Stimulated activated CD4-positive, alpha-beta T cell treated with anti-CD3 and anti-CD28 coated beads, Interleukin-1b, Interleukin-23, amount 100 ng/mL, for 48 hours (primary cell): ENCODE measurements around the gene CENATAC.
"Not testable (repeated sequence)": the region's sequence is repeated elsewhere in the genome, so short reads cannot be mapped to it uniquely, and the experiment has no call there.

ENCODE experiments used
- DNase-seq: peaks from one replicate; pipeline ENCODE4 v3.0.0-alpha.2; 2020

Gene CENATAC

DNA sequence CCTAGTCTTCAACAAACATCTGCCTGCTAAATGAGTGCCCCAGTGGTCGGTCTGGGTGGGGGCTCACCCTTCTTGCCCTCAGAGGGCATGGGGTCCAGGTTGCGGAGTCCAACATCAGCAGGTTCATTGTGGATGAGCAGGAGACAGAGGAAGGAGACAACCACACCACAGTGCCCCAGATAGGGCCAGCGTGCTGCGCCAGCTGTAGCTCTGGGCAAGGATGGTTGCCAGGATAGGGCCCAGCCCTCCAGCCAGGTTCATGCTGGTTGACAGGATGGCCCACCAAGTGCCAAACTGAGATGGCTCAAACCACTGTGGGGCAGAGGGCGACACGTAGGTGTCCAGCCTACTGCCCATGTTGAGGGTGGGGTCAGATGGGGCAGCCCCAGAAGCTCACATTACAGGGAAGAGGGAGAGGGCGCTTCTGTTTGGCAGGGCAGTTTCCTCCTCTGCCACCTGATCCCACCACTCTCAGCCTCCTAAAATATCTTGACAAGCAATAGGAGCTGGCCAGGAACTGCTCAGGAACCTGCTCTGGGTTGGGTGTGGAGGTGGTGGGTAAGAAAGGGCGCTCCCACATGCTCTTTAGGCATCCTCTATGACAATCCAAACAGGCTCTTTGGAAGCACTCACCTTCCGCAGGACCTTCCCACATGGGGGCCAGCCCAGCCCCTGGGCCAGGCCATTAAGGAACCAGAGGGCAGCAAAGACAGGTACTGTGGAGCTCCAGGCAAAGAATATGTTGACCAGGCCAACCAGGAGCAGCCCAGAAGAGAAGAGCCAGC is 29.8 kb downstream of the CENATAC start:
- no peak for DNase-seq

DNA sequence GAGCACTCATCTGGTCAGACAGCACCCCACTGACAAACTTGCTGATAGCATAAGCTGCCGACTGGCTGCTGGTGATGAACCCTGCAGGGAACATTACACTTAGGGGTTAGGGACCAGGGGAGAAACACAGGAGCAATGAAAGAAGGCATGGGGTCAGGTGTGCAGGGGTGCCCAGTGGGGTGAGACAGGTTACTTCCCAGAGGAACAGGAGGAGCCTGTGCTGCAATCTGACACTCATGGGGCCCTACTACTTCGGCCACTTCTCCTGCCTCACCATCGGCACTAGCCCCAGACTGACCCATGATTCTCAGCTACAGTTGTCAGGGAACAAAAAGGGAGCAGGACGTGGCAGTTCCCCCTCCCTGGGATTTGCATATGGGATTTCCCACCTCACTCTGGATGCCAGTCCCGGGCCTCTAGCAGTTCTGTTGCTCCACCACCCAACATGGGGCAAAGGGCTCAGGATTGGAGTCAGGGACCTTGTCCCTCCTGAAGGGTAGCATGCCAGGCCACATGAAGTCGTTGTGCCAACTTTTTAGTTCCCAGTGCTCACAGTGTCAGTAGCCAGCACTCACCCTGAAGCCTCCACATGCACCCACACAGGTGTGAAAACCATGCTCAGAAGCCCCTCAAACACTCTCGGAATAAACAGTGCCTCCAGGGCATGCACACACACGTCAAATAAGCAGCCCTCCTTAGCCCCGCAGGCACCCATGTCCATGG is 30.6 kb downstream of the CENATAC start:
- no peak for DNase-seq

DNA sequence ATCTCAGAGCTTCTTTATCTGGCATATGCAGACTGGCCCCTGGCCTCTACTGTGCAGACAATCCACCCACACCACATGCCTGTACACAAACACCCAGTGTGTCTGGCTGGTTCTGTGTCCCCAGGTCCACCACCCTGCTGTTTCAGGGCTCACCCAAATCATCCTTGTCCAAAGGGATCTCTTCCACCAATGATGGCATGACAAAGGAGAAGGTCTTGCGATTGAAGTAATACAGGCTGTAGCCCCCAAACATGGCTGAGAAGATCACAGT is 31.1 kb downstream of the CENATAC start:
- no peak for DNase-seq

DNA sequence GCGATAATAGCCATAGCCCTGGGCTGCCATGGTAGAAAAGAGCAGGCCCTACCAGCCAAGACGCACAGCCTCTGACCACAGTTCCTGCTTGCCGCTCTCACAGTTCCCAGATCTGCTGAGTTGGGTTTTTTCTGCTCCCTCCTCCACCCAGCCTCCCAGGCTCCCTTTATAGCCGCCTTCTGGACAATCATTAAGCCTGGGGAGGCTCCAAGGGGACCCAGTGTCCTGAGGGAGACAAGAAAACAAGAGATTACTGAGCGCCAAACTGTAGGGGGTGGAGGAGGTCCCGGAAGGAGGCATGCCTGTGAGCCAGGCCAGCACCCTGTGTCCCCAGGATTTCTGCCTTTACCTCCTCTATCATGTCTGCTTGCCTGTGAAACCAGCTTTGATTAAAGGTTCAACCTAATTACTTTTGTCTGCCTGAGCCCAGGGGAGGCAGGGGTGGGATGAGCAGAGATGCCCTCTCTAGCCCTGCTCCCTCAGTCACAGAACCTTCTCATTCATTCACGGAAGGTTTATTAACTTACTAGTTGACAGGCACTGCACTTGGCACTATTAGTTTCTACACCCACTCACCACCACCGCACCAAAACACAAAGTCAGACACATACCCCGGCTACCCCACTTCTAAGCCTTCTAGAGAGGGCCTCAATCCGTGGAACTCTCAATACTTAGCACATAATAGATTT is 31.5 kb downstream of the CENATAC start:
- DNase-seq = peak; percentile 46

DNA sequence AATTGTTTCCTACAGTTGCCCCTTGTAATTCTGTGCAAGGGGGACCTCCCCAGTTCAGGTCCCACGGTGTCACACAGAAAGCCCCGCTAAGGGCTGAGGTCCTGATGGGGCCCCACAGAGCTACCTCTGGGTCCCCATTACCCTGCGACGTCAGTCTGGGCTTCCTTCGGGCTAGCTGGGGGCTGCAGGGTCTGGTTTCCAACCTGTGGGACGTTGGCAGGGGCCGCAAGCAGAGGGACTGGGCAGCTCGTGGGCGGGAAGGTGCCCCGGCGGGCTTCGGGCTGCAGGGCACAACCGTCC is 32.0 kb downstream of the CENATAC start:
- DNase-seq = no peak

DNA sequence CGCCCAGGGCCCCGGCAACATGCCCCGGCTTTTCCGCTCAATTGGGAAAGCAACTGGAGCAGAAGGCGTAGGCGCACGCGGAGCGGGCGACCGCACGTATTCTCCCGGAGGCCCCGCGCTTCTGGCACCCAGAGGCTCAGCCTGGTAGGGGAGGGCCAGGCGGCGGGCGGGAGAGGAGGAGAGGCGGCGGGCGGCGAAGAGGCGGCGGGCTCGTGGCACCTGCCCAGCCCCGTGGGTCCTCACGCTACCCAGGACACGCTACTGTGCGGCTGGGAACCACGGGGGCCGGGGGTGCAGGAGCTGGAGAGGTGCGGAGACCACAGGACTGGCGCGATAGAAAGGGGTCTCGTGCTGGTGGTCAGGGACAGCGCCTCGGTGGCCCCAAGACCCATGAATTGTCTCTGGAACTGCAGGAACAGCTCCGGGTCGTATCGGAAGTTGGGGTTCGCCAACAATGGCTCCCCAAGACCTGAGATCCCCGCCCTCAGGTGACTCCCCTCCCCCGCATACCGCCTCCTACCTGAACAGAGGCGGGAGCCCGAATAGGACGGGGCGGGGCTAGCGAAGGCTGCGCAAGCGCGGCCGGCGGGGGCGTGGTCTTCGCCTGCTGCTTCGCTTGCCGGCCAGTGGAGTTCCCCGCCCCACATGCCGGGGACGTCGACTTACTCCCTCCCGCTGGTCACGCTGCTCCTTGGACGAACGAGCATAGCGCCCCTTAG is 32.5 kb downstream of the CENATAC start, which contains the start of gene SLC37A4:
TSS of gene SLC37A4 (minus strand) at position 549 of the 719 bp plus-strand sequence.
- peak; percentile 98 for DNase-seq

DNA sequence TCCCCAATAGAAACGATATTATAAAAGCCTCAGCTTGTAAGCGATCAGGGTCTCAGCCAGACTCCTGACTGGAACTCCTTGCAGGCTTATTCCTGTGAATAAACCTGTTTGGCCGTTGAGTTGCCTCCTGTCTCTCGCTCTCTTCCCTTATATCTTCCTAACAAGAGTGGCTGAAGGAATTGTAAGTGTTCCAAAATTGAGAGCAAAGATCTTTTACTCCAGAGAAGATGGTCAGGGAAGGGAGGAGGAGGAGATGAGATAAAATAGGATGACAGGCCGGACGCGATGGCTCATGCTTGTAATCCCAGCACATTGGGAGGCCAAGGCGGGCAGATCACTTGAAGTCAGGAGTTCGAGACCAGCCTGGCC is 34.0 kb downstream of the CENATAC start:
- no peak for DNase-seq

DNA sequence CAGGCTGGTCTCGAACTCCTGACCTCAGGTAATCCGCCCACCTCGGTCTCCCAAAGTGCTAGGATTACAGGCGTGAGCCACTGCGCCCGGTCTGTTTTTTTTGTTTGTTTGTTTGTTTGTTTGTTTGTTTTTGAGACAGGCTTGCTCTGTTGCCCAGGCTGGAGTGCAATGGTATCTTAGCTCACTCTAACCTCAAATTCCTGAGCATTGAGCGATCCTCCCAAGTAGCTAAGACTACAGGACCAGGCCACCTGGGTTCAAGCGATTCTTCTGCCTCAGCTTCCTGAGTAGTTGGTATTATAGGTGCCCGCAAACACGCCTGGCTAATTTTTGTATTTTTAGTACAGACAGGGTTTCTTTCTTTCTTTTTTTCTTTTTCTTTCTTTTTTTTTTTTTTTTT is 35.5 kb downstream of the CENATAC start:
- not testable (repeated sequence) for DNase-seq

DNA sequence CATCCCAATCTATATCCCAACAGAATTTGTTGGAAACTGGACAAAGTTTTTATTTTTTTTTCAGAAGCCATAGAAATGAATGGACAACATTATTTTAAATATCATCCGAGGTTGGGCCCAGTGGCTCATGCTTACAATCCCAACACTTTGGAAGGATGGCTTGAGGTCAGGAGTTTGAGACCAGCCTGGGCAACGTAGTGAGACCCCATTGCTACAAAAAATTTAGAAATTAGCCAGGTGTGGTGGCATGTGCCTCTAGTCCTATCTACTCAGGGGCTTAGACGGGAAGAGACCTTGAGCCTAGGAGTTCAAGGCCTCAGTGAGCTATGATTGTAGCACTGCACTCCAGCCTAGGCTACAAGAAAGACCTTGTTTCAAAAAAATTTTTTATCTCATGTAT is 36.9 kb downstream of the CENATAC start:
- no peak for DNase-seq

DNA sequence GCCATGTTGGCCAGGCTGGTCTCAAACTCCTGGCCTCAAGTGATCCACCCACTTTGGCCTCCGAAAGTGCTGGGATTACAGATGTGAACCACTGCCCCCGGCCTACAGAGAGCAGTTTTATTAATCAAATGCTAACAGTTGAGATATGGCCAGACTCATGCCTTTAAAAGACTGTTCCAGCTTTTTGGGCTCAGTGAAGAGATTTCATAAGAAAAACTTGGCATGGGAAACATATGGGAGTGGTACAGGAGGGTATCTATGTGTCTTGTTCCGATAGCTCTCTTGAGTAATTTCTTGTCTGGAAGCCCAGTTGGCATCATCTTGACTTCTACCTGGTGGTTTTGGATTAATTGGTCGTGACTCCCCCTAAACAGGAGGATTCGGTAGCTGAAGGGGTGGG is 40.9 kb downstream of the CENATAC start:
- DNase-seq = no peak

DNA sequence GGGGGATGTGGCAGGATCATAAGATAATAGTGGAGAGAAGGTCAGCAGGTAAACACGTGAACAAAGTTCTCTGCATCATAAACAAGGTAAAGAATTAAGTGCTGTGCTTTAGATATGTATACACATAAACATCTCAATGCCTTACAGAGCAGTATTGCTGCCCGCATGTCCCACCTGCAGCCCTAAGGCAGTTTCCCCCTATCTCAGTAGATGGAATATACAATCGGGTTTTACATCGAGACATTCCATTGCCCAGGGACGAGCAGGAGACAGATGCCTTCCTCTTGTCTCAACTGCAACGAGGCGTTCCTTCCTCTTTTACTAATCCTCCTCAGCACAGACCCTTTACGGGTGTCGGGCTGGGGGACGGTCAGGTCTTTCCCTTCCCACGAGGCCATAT is 41.5 kb downstream of the CENATAC start:
- not testable (repeated sequence) for DNase-seq

DNA sequence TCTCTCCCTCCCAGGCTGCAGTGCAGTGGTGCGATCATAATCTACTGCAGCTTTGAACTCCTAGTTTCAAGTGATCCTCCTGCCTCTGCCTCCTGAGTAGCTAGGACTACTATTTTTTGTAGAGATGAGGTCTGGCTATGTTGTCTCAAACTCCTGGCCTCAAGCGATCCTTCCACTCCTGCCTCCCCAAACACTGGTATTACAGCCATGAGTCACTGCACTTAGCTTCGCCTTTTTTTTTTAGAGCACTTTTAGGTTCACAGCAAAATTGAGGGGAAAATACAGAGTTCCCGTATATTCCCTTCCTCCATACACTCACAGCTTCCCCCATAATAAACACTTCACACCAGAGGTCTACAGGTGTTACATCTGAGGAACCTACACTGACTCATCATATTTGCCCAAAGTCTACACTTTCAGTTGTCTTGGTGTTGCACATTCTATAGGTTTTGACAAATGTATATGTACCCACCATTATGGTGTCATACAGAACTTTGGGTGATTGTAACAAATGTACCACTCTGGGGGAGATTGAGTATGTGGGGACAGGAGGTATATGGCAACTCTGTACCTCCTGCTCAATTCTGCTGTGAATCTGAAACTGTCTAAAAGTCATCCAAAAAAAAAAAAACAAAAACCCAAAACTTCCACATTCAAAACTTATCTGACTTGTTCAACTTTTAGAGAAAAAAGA is 44.0 kb downstream of the CENATAC start:
- DNase-seq = no peak

DNA sequence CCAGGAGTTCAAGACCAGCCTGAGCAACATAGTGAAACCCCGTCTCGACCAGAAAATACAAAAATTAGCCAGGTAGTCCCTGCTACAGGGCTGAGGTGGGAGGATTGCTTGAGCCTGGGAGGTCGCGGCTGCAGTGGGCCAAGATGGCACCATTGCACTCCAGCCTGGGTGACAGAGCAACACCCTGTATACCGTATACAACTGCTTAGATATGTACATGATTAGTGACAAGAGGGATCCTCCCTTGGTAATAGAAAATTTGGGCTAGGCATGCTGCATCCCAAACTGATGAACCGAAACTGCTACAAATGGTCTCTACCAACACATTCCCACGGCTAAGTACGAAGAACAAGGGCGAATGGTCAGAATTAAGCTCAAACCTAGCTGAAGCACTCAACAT is 45.0 kb downstream of the CENATAC start:
- DNase-seq = no peak

DNA sequence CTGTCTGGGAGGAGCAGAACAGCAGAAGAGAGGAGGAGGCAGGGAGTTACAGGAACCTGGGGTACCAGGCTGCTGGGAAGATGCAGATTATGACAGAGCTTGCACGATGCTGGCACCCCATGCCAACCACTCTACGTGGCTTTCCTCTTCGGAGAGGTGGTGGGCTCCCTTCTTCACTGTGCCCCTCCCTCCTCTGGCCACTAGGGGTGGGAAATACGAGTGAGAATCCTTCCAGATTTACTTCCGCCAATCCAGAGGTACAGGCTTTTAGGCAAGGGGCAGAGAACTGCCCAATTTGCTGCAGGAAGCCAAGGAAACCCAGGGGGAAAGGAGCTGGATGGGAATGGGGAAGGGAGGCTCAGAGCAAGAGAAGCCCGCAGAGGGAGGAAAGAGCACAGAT is 46.8 kb downstream of the CENATAC start:
- DNase-seq = no peak

DNA sequence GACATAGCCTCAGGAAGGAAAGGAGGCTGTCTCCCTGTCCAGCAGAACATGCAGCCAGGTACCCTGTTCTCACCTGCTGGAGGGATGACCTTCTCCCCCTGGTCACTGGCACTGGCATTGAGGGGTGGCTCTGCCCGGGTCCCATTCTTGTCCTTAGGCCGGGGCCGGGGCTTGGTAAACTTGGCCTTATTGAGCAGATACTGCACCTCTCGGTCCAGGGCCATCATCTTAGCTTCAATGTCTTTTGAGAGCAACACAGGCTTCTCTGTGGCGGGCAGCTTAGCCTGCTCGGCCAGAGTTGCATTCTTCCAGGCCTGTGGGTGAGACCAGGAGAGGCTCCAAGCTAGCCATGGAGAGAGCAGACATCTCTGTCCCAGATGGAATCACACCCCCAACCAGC is 48.6 kb downstream of the CENATAC start:
- no peak for DNase-seq

DNA sequence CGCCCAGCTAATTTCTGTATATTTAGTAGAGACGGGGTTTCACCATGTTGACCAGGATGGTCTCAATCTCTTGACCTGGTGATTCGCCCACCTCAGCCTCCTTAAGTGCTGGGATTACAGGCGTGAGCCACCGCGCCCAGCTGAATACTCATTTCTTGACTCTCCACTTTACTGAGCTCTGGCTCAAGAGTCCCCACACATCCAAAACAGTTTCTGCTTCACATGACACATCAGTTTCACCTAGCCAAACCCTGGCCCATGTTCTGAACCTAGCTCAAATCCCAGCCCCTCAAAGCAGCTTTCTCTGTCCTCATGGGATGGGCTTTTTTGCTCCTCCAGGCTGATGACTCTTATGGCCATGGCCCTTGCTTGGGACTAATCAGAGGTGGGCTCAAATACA is 49.3 kb downstream of the CENATAC start:
- DNase-seq = no peak

DNA sequence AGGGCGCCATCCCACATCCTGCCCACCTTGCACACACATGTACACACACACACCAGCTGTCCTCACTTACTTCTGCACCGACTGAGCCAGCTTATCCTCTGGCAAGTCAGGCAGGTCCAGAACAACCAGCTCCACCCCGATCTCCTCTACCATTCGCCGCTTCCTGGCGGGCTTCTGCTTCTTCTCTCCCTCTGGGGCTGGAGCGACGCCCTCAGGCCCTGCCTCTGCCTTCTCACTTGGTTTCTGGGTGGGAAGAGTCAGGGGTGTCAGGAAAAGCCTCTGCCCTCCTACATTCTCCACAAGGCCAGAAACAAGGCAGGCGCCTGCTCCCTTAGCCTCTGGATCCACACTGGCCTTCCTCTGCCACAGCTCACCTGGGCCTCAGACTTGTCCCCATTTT is 50.7 kb downstream of the CENATAC start:
- DNase-seq = no peak

DNA sequence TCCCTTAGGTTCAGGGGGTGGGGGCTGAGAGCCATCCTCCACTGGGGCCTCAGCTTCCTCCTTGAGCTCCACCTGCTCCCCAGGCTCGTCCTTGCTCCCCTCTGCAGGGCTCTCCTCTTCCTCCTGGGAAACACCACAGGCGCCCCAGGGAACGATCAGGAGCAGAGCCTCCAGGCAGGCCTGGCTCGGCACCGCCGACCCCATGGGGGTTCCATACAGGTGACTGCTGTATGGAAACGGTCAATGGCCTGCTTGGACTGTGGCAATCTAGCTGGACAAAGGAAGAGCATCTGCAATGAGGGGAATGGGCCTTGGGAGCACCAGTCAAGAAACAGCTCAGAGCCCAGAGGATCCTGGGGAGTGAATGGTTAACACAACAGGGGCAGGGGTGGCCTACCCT is 51.1 kb downstream of the CENATAC start:
- no peak for DNase-seq

DNA sequence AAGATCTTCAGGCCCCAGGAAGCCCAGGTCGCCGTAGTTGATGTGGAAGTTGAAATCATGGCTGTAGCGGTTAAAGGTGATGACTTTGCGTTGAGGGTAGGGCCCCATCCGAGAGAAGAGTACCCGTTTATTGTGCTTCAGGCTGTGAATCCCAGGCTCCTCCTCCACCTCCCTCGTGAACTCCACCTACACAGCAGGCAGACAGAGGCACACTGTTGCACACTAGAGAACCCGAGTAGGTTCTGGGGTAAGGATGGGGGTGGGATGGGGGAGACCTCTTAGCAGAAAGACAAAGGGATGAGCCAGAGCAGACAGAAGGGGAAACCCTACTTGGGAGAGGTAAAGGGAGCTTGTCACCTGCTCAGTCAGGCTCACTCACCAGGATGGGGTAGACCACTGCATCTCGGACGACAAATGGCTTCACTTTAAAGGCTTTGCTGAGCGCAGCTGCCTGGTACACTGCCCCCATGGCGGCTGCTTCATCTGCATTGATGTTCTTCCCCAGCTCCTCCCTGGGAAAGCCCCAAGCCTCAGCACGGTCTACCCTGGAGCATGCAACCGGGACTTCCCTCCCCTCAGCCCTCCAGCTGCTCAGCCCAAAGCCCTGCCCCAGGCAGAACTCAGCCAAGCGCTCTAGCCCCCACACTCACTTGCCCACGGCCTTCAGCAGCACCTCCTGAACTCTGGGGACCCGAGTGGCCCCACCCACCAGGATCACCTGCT is 53.7 kb downstream of the CENATAC start:
- DNase-seq = no peak

DNA sequence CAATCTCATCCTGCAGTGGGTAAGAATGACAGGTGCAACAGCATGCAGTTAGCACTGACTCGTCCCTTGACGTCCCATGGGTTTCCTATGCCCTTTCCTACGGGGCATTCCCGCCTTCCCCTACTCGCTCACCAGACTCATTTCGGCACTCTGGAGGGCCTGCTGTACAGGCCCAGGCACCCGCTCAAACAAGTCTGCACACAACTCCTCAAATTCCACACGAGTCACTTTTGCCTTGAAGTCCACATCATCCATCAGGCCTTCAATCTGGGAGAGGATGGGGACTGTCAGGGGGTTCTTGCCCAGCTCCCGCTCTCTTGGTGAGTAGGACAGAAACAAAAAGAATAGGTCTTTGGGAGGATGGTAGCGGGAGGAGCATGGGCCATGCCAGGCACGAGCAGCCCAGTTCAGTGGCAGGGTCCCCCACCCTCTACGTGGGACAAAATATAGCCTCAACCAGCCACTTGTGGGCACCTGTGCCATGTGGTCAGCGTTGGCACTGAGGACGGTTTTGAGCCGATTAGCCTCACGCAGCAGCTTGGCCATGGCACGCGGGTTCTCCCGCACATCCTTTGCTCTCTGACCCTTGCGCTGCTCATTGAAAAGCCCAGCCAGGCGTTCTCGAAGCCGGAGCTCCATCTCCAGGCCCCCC is 54.4 kb downstream of the CENATAC start:
- no peak for DNase-seq

DNA sequence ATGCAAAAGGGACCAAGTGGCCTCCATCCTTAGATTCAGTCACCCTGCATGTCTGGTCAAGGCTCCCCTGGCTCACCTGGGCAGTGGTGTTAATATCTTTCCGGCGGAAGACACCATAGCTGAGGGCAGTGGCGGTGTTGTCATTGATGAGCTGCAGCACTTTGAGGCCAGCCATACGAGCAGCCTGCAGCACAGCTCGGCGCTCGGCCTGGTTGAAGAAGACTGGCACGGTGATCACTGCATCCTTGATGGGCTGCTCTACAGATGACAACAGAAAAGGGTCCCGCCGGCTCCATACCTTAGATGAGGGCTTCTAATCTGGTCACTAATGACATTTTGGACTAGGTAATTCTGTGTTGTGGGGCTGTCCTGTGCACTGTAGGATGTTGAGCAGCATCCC is 56.5 kb downstream of the CENATAC start:
- no peak for DNase-seq

DNA sequence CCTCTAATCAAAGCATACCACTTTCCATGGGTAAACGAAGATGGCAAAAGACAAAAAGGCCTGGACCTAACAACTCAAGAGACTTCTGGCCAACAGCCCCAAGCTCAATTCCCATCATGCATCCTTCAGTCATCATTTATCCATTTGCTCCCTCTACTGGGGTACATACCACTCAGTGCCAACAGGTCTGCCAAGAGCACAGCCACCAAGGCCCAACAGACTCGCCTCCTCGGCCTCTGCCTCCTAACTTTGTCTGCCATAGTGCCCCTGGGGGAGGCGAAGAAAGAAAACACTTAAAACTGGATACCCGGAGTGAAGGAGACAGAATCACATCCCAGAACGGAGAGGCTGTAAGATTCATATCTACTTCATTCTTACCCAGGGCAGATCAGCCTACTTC is 58.0 kb downstream of the CENATAC start:
- DNase-seq = no peak
